Prostate gland (tissue), 2 donors: Measurements from ENCODE around the gene MREG.

Experiments used
- CTCF ChIP-seq, 4 experiments: fragments of 200-600 bp in 2 of 4; fragments of 450-650 bp in 2 of 4; sonication (generic) in 2 of 4; IDR thresholded peaks; 1 replicate in 3 of 4; 2 replicates in 1 of 4; pipeline ENCODE4 v1.5.1; 2016 to 2019; ENCODE audit warnings: antibody characterized with exemption in 4 of 4, mild to moderate bottlenecking in 2 of 4, moderate library complexity in 2 of 4
- POLR2A ChIP-seq: fragments of 450-650 bp; IDR thresholded peaks from one replicate; pipeline ENCODE4 v1.6.1; 2016; ENCODE audit warnings: antibody characterized with exemption, mild to moderate bottlenecking
- POLR2AphosphoS5 ChIP-seq: sonication (generic); formaldehyde crosslinking; IDR thresholded peaks from one replicate; pipeline ENCODE4 v1.6.1; 2017; ENCODE audit warnings: antibody characterized with exemption

DNA sequence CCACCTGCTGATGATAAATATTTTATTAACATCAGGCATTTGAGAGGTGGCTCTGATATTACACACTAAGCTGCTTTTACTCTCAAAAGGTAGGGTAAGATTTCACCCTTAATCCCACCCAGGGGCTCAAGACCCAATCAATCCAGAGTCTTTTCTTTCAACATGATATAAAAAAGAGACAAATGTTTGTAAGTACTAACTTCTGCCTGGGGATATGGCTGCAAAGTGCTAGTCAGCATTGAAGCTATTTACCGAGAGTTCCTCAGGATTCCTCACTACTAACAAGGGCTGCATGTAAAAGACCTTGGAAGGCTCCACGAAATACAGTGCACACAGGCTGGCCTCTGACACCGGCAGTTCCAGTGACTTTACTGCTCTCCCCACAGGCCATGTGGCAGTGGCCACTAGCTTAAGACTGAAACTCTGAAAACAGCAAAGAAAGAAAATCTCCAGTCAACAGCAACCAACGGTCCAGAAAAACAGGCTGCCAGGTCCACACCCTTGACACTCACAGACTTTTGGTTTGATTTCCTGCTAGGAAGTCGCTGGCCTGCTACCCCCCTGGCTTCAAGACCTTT is 11.2 kb downstream of the MREG start:
- no peak for TF ChIP-seq CTCF (IDR thresholded peaks at IDR 0.05)
- TF ChIP-seq POLR2A: no peak
- TF ChIP-seq POLR2AphosphoS5: no peak
